ENCODE data around the gene PCP4. TPM values are rescaled to one million over a fixed set of nuclear protein-coding genes. Genes with fewer than 3 reads are reported as not detected.

The PCP4 gene
- total and polyA plus RNA-seq, 2 donors (not counting 3 experiments of a cell fraction or from before 2014, with no cell fraction given) = not detected

GRCh38 chr21:39965026-39965425 lies 97.8 kb downstream of the PCP4 start:
- no peaks in the 10 kb centered on the region for H3K9me1 ChIP-seq (replicated peaks; ENCODE audit: control insufficient read depth, extremely low read depth, insufficient read depth, low read length)
- intact Hi-C loops (cut with micrococcal nuclease) (no loop called here), dilution Hi-C loops (cut with MboI; ENCODE audit: extremely low pct_ligation_motif_present, low sequenced_read_pairs) (no loop called here)
- H3K4me1 ChIP-seq (ENCODE audit: control insufficient read depth, extremely low read depth, insufficient read depth, low read length) = no peaks in the 10 kb centered on the region
- no peaks in the 10 kb centered on the region for H4K20me1 ChIP-seq (replicated peaks; ENCODE audit: control insufficient read depth, extremely low read depth, insufficient read depth, low read length)
- no peaks in the 10 kb centered on the region for H3K27me3 ChIP-seq (ENCODE audit: control insufficient read depth in 2 of 2, insufficient read depth in 2 of 2, low read length in 2 of 2)
- H3K27ac ChIP-seq (ENCODE audit: insufficient read depth, low read depth, low read length) = no peak overlapping the region
- ChIA-PET CTCF (no interaction called here), POLR2A (no interaction called here)
- H2AFZ ChIP-seq (ENCODE audit: low read depth, low read length) = no peak overlapping the region
- DNase-seq (ENCODE audit: low read depth, low spot score) = no peak
- H3K9me3 ChIP-seq (replicated peaks; ENCODE audit: control insufficient read depth, insufficient read depth, low read length) = peaks cover 6% of the 10 kb centered on the region
- H3K4me3 ChIP-seq (replicated peaks in 1 of 3; ENCODE audit: insufficient read depth in 1 of 3, low read depth in 1 of 3, low read length in 3 of 3) = no peak overlapping the region
- no peak overlapping the region for H3K9ac ChIP-seq (replicated peaks; ENCODE audit: extremely low read depth, insufficient read depth, low read length)
- H3K36me3 ChIP-seq (ENCODE audit: control insufficient read depth in 2 of 2, extremely low read depth in 1 of 2, insufficient read depth in 2 of 2, low read length in 2 of 2) = no peaks in the 10 kb centered on the region
- no peak overlapping the region for H3K4me2 ChIP-seq (ENCODE audit: insufficient read depth, low read length)
- BruUV-seq (replicated peaks) = no TSS peak
- TF ChIP-seq GATA2 (IDR thresholded peaks at IDR 0.05; ENCODE audit: insufficient read depth, insufficient read length, low read depth, low read length) = no peak
- no peaks in the 10 kb centered on the region for H3K79me2 ChIP-seq (ENCODE audit: control insufficient read depth, insufficient read depth, low read length)
- FAIRE-seq = no peak

- Histone ChIP-seq H3K4me2 (ENCODE audit: insufficient read depth, low read length) (no peak overlapping the region), H3K36me3 (ENCODE audit: control insufficient read depth in 2 of 2, extremely low read depth in 1 of 2, insufficient read depth in 2 of 2, low read length in 2 of 2) (no peaks in the 10 kb centered on the region), H3K79me2 (ENCODE audit: control insufficient read depth, insufficient read depth, low read length) (no peaks in the 10 kb centered on the region), H4K20me1 (replicated peaks; ENCODE audit: control insufficient read depth, extremely low read depth, insufficient read depth, low read length) (no peaks in the 10 kb centered on the region), H3K4me1 (ENCODE audit: control insufficient read depth, extremely low read depth, insufficient read depth, low read length) (no peaks in the 10 kb centered on the region), H3K9me1 (replicated peaks; ENCODE audit: control insufficient read depth, extremely low read depth, insufficient read depth, low read length) (no peaks in the 10 kb centered on the region), H3K4me3 (replicated peaks in 1 of 3; ENCODE audit: insufficient read depth in 1 of 3, low read depth in 1 of 3, low read length in 3 of 3) (no peak overlapping the region), H3K27me3 (ENCODE audit: control insufficient read depth in 2 of 2, insufficient read depth in 2 of 2, low read length in 2 of 2) (no peaks in the 10 kb centered on the region), H3K9me3 (replicated peaks; ENCODE audit: control insufficient read depth, insufficient read depth, low read length) (peaks cover 6% of the 10 kb centered on the region), H2AFZ (ENCODE audit: low read depth, low read length) (no peak overlapping the region), H3K9ac (replicated peaks; ENCODE audit: extremely low read depth, insufficient read depth, low read length) (no peak overlapping the region), H3K27ac (ENCODE audit: insufficient read depth, low read depth, low read length) (no peak overlapping the region)
- FAIRE-seq = no peak
- intact Hi-C loops (cut with micrococcal nuclease) = no loop called here
- no TSS peak for BruUV-seq (replicated peaks)
- CTCF ChIA-PET = no interaction called here
- TF ChIP-seq EZH2 (IDR thresholded peaks at IDR 0.05; ENCODE audit: borderline replicate concordance, low read depth, low read length, severe bottlenecking) = no peak
- POLR2A ChIA-PET = no interaction called here
- DNase-seq (ENCODE audit: low read depth, low spot score) = no peak
- dilution Hi-C loops (cut with MboI; ENCODE audit: extremely low pct_ligation_motif_present, low sequenced_read_pairs) = no loop called here
These were observed 99.5 kb downstream of the PCP4 start for GRCh38 chr21:39966786-39967185.

Data from endothelial cell of umbilical vein (primary cell).